ENCODE data around the gene MPRIP. TPM values are rescaled to one million over a fixed set of nuclear protein-coding genes. Genes with fewer than 3 reads are reported as not detected.

Gene MPRIP
- total and polyA plus RNA-seq, 2 donors (not counting 1 experiment from before 2014, with no cell fraction given), result 130 to 299 TPM

DNA sequence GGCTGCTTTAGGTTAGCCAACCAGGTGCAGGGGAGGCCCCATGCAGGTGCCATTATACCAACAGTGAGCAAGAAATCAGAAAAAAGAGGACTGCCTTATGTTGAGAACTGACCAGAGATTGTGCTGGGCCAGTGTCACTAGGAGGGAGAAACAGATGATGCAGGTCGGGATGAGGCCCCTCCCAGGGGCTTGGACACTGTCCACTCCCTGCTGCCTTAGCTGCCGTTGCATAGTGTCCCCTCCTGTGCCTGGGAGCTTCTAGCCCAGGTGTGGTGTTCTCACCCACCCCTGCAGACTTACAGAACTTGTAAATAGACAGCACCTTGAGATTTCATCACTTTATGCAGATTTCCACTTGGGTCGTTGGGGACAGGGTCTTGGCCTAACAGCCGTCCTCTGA is 127.1 kb downstream of the MPRIP start:
- H3K4me3 Mint-ChIP-seq, result no peak overlapping the region
- H3K4me1 ChIP-seq (ENCODE audit: control insufficient read depth in 2 of 2, insufficient read depth in 2 of 2, low read length in 2 of 2), result peaks cover 0 to under 1% of the 10 kb centered on the region in 2 donors
- POLR2A ChIA-PET, result no interaction called here

DNA sequence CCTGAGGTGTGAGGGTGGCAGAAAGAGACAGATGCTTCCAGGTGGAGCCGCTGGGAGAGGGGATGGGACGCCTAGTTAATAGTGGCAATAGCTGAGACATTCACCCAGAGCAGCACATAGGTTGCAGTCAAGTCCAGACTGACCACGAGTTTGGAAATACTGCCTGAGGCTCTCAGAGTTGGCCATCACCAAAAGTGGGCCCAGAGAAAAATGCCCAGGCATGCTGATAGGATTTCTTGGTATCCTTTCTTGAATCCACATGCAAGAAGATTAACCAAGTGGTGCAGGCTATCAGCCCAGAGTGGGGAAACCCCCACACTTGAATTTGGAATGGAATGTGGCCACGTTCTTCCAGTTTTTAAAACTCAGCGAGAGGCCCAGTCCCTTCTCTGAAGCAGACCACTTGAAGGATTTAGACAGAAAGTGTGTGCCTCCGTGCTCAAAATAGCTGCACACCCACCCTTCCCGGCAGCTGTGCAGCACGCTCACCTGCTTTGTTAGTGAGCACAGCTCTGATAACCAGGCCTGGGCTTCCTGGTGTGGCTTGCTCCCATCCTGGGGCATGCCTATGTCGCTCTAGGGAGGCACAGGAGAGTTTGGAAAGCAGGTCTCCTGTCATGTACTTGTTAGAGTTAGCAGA is 128.2 kb downstream of the MPRIP start:
- DNase-seq (no peak), ATAC-seq (ENCODE audit: low read depth) (no peak)
- Histone ChIP-seq H3K9ac (ENCODE audit: low read length) (no peak overlapping the region), H3K4me1 (ENCODE audit: control insufficient read depth in 2 of 2, insufficient read depth in 2 of 2, low read length in 2 of 2) (peaks cover 10 to 11% of the 10 kb centered on the region in 2 donors), H3K79me2 (ENCODE audit: control insufficient read depth, insufficient read depth, low read length) (no peaks in the 10 kb centered on the region), H4K20me1 (ENCODE audit: control insufficient read depth, insufficient read depth, low read length, poor library complexity, severe bottlenecking) (peaks cover 8% of the 10 kb centered on the region), H3K27ac (ENCODE audit: low read length in 2 of 2) (no peak overlapping the region), H3K36me3 (replicated peaks in 1 of 2; ENCODE audit: control extremely low read depth in 1 of 2, control insufficient read depth in 1 of 2, extremely low read depth in 1 of 2, insufficient read depth in 2 of 2, low read length in 1 of 2) (peaks cover 0 to 78% of the 10 kb centered on the region in 2 experiments), H3K9me3 (ENCODE audit: control extremely low read depth in 1 of 3, control insufficient read depth in 2 of 3, insufficient read depth in 1 of 3, low read length in 2 of 3) (no peaks in the 10 kb centered on the region), H3K27me3 (replicated peaks in 1 of 4; ENCODE audit: control extremely low read depth in 1 of 4, control insufficient read depth in 3 of 4, insufficient read depth in 4 of 4, low read length in 3 of 4) (no peaks in the 10 kb centered on the region), H2AFZ (ENCODE audit: insufficient read depth, low read depth, low read length, poor library complexity, severe bottlenecking) (no peak overlapping the region), H3K4me2 (replicated peaks; ENCODE audit: low read depth, low read length, poor library complexity, severe bottlenecking) (no peak overlapping the region), H3K4me3 (ENCODE audit: control extremely low read depth in 1 of 5, extremely low read depth in 1 of 5, insufficient read depth in 1 of 5, low read depth in 2 of 5, low read length in 4 of 5) (no peak overlapping the region)
- intact Hi-C loops (cut with micrococcal nuclease), result no loop called here
- Mint-ChIP-seq H3K4me3 (no peak overlapping the region), H3K9me3 (ENCODE audit: insufficient read depth) (no peaks in the 10 kb centered on the region), H3K27me3 (no peaks in the 10 kb centered on the region), H3K27ac (peak overlapping the region; percentile 41), H3K4me1 (peaks cover 16% of the 10 kb centered on the region)
- ChIA-PET CTCF (no interaction called here), POLR2A (no interaction called here)
- 98% methylated on average over 9 of the region's 9 CpGs for WGBS (ENCODE audit: insufficient coverage)
- no peak for TF ChIP-seq EZH2 (IDR thresholded peaks at IDR 0.05; ENCODE audit: borderline replicate concordance, insufficient read depth, low read depth, low read length, poor library complexity, severe bottlenecking)
- TF ChIP-seq, protein P1, sequence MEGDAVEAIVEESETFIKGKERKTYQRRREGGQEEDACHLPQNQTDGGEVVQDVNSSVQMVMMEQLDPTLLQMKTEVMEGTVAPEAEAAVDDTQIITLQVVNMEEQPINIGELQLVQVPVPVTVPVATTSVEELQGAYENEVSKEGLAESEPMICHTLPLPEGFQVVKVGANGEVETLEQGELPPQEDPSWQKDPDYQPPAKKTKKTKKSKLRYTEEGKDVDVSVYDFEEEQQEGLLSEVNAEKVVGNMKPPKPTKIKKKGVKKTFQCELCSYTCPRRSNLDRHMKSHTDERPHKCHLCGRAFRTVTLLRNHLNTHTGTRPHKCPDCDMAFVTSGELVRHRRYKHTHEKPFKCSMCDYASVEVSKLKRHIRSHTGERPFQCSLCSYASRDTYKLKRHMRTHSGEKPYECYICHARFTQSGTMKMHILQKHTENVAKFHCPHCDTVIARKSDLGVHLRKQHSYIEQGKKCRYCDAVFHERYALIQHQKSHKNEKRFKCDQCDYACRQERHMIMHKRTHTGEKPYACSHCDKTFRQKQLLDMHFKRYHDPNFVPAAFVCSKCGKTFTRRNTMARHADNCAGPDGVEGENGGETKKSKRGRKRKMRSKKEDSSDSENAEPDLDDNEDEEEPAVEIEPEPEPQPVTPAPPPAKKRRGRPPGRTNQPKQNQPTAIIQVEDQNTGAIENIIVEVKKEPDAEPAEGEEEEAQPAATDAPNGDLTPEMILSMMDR (IDR thresholded peaks at IDR 0.05), result no peak

More for the DNA sequence above, 127.1 kb downstream of the MPRIP start:
- CTCF ChIA-PET, result no interaction called here
- TF ChIP-seq EZH2 (IDR thresholded peaks at IDR 0.05; ENCODE audit: borderline replicate concordance, insufficient read depth, low read depth, low read length, poor library complexity, severe bottlenecking), result no peak
- TF ChIP-seq, protein P1 (IDR thresholded peaks at IDR 0.05), result no peak
- DNase-seq, result no peak
- intact Hi-C loops (cut with micrococcal nuclease), result no loop called here
- no peak overlapping the region for H3K9ac ChIP-seq (ENCODE audit: low read length)
- WGBS (ENCODE audit: insufficient coverage), result 100% methylated on average over 1 of the region's 4 CpGs
- no peaks in the 10 kb centered on the region for H3K9me3 ChIP-seq (ENCODE audit: control extremely low read depth in 1 of 3, control insufficient read depth in 2 of 3, insufficient read depth in 1 of 3, low read length in 2 of 3)
- no peaks in the 10 kb centered on the region for H4K20me1 ChIP-seq (ENCODE audit: control insufficient read depth, insufficient read depth, low read length, poor library complexity, severe bottlenecking)
- H3K27ac ChIP-seq (ENCODE audit: low read length in 2 of 2), result no peak overlapping the region
- Mint-ChIP-seq H3K27me3 (no peaks in the 10 kb centered on the region), H3K9me3 (ENCODE audit: insufficient read depth) (no peaks in the 10 kb centered on the region), H3K4me1 (peaks cover 8% of the 10 kb centered on the region), H3K27ac (no peak overlapping the region)
- no peak overlapping the region for H3K4me3 ChIP-seq (ENCODE audit: control extremely low read depth in 1 of 5, extremely low read depth in 1 of 5, insufficient read depth in 1 of 5, low read depth in 2 of 5, low read length in 4 of 5)
- H3K27me3 ChIP-seq (replicated peaks in 1 of 4; ENCODE audit: control extremely low read depth in 1 of 4, control insufficient read depth in 3 of 4, insufficient read depth in 4 of 4, low read length in 3 of 4), result no peaks in the 10 kb centered on the region
- H2AFZ ChIP-seq (ENCODE audit: insufficient read depth, low read depth, low read length, poor library complexity, severe bottlenecking), result no peak overlapping the region
- ATAC-seq (ENCODE audit: low read depth), result no peak
- H3K4me2 ChIP-seq (replicated peaks; ENCODE audit: low read depth, low read length, poor library complexity, severe bottlenecking), result no peak overlapping the region
- peaks cover 0 to 78% of the 10 kb centered on the region in 2 experiments for H3K36me3 ChIP-seq (replicated peaks in 1 of 2; ENCODE audit: control extremely low read depth in 1 of 2, control insufficient read depth in 1 of 2, extremely low read depth in 1 of 2, insufficient read depth in 2 of 2, low read length in 1 of 2)
- H3K79me2 ChIP-seq (ENCODE audit: control insufficient read depth, insufficient read depth, low read length), result no peaks in the 10 kb centered on the region
